Measurements from ENCODE around the gene CACYBP. TPM values are rescaled to one million over a fixed set of nuclear protein-coding genes. Genes with fewer than 3 reads are reported as not detected.

Gene CACYBP
- total and polyA plus RNA-seq, 2 experiments from 2014 or later: 209 to 453 TPM

DNA sequence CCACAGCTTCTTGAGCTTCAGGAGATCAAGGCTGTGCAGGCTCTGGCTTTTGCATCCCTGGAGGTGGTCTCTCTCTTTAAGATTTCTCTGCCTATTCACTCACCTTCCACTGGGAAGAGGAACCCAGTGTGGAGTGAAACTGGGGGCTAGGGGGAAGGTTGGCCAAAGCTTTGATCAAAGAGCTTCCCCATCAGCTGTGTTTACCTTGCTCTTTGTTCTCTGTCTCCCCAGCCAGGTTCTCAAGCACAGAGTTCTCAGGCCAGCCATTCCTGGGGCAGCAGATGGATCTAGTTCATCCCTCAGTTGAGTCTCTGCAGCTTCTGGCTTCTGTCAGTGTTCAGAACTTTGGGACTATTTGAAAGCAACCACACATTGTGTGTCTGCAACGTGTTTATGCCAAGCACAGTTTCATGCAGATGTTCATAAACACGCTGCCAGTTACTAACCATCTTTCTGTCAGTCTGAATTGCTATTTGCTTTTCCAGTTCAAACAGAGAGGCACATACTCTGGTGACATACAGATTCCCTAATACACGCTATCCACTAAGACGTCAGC is 40.7 kb downstream of the CACYBP start:
- H3K4me1 ChIP-seq (ENCODE audit: insufficient read depth): peaks cover 17% of the 10 kb centered on the region

DNA sequence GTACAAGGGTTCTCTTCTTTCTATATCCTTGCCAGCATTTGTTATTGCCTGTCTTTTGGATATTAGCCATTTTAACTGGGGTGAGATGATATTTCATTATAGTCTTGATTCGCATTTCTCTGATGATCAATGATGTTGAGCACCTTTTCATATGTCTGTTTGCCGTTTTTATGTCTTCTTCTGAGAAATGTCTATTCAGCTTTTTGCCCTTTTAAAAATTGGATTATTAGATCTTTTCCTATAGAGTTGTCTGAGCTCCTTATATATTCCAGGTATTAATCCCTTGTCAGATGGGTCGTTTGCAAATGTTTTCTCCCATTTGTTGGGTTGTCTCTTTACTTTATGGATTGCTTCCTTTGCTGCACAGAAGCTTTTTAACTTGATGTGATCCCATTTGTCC is 42.9 kb downstream of the CACYBP start:
- ATAC-seq: no peak
- Histone ChIP-seq H4K20me1 (replicated peaks; ENCODE audit: insufficient read depth) (no peaks in the 10 kb centered on the region), H3F3A (replicated peaks; ENCODE audit: low read depth) (no peaks in the 10 kb centered on the region), H3K79me2 (replicated peaks; ENCODE audit: insufficient read depth) (no peaks in the 10 kb centered on the region), H3K4me3 (no peak overlapping the region), H3K4me1 (ENCODE audit: insufficient read depth) (no peaks in the 10 kb centered on the region), H2AFZ (no peak overlapping the region), H3K9me2 (ENCODE audit: insufficient read depth) (0 out of 2 replicates have a peak, but pooled peaks cover 2% of the 10 kb centered on the region), H3K4me2 (no peak overlapping the region), H3K27me3 (ENCODE audit: insufficient read depth) (no peaks in the 10 kb centered on the region), H3K36me3 (ENCODE audit: insufficient read depth) (no peaks in the 10 kb centered on the region), H3K27ac (ENCODE audit: low read depth) (no peak overlapping the region)
- H3K27ac Mint-ChIP-seq: no peak overlapping the region
- no peaks in the 10 kb centered on the region for H3K36me3 Mint-ChIP-seq (ENCODE audit: low read depth)
- peaks cover 6% of the 10 kb centered on the region for H3K27me3 Mint-ChIP-seq (ENCODE audit: insufficient read depth, low read depth, poor library complexity)
- TF ChIP-seq POLR2AphosphoS5 (IDR thresholded peaks at IDR 0.05; ENCODE audit: low read depth) (no peak), STAT1 (IDR thresholded peaks at IDR 0.05; ENCODE audit: unreplicated experiment) (no peak), EZH2phosphoT487 (IDR thresholded peaks at IDR 0.05; ENCODE audit: unreplicated experiment) (no peak)
- TF ChIP-seq, protein P1, sequence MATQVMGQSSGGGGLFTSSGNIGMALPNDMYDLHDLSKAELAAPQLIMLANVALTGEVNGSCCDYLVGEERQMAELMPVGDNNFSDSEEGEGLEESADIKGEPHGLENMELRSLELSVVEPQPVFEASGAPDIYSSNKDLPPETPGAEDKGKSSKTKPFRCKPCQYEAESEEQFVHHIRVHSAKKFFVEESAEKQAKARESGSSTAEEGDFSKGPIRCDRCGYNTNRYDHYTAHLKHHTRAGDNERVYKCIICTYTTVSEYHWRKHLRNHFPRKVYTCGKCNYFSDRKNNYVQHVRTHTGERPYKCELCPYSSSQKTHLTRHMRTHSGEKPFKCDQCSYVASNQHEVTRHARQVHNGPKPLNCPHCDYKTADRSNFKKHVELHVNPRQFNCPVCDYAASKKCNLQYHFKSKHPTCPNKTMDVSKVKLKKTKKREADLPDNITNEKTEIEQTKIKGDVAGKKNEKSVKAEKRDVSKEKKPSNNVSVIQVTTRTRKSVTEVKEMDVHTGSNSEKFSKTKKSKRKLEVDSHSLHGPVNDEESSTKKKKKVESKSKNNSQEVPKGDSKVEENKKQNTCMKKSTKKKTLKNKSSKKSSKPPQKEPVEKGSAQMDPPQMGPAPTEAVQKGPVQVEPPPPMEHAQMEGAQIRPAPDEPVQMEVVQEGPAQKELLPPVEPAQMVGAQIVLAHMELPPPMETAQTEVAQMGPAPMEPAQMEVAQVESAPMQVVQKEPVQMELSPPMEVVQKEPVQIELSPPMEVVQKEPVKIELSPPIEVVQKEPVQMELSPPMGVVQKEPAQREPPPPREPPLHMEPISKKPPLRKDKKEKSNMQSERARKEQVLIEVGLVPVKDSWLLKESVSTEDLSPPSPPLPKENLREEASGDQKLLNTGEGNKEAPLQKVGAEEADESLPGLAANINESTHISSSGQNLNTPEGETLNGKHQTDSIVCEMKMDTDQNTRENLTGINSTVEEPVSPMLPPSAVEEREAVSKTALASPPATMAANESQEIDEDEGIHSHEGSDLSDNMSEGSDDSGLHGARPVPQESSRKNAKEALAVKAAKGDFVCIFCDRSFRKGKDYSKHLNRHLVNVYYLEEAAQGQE (IDR thresholded peaks at IDR 0.05; ENCODE audit: unreplicated experiment): no peak
- TF ChIP-seq, protein P2, sequence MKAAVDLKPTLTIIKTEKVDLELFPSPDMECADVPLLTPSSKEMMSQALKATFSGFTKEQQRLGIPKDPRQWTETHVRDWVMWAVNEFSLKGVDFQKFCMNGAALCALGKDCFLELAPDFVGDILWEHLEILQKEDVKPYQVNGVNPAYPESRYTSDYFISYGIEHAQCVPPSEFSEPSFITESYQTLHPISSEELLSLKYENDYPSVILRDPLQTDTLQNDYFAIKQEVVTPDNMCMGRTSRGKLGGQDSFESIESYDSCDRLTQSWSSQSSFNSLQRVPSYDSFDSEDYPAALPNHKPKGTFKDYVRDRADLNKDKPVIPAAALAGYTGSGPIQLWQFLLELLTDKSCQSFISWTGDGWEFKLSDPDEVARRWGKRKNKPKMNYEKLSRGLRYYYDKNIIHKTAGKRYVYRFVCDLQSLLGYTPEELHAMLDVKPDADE (IDR thresholded peaks at IDR 0.05): no peak
- H3K4me3 Mint-ChIP-seq: no peak overlapping the region
- H3K9me3 Mint-ChIP-seq: no peaks in the 10 kb centered on the region; the same call in 2 of the 3 replicates
- no peak for DNase-seq (ENCODE audit: low spot score)
- peaks cover 9% of the 10 kb centered on the region; the same call in 2 of the 3 replicates for H3K4me1 Mint-ChIP-seq

More for the DNA sequence above, 40.7 kb downstream of the CACYBP start:
- H2AFZ ChIP-seq: no peak overlapping the region
- no peak overlapping the region for H3K27ac ChIP-seq (ENCODE audit: low read depth)
- no peak for ATAC-seq
- TF ChIP-seq EZH2phosphoT487 (IDR thresholded peaks at IDR 0.05; ENCODE audit: unreplicated experiment): no peak
- TF ChIP-seq, protein P2 (IDR thresholded peaks at IDR 0.05): no peak
- TF ChIP-seq JUNB (IDR thresholded peaks at IDR 0.05; ENCODE audit: unreplicated experiment): no peak
- no peak for TF ChIP-seq EZH2 (IDR thresholded peaks at IDR 0.05; ENCODE audit: low read depth, unreplicated experiment)
- DNase-seq (ENCODE audit: low spot score): no peak
- Mint-ChIP-seq H3K27ac (no peak overlapping the region), H3K4me1 (peaks cover 28% of the 10 kb centered on the region), H3K36me3 (ENCODE audit: low read depth) (no peaks in the 10 kb centered on the region), H3K4me3 (no peak overlapping the region), H3K9me3 (no peaks in the 10 kb centered on the region; the same call in 2 of the 3 replicates), H3K27me3 (ENCODE audit: insufficient read depth, low read depth, poor library complexity) (peaks cover 3% of the 10 kb centered on the region)
- H3K79me2 ChIP-seq (replicated peaks; ENCODE audit: insufficient read depth): no peaks in the 10 kb centered on the region
- H4K20me1 ChIP-seq (replicated peaks; ENCODE audit: insufficient read depth): no peaks in the 10 kb centered on the region
- H3K27me3 ChIP-seq (ENCODE audit: insufficient read depth): no peaks in the 10 kb centered on the region
- no peaks in the 10 kb centered on the region for H3F3A ChIP-seq (replicated peaks; ENCODE audit: low read depth)
- no peak overlapping the region for H3K4me3 ChIP-seq
- H3K36me3 ChIP-seq (ENCODE audit: insufficient read depth): no peaks in the 10 kb centered on the region
- H3K4me2 ChIP-seq: no peak overlapping the region
- 0 out of 2 replicates have a peak, but pooled peaks cover 2% of the 10 kb centered on the region for H3K9me2 ChIP-seq (ENCODE audit: insufficient read depth)
